T-cell (primary cell): ENCODE results near the gene SDSL. TPM values are rescaled to one million over a fixed set of nuclear protein-coding genes. Genes with fewer than 3 reads are reported as not detected.

Experiments used
- ATAC-seq, 4 experiments: fragments of 200-7000 bp in 3 of 4; fragments of 150-1000 bp in 1 of 4; cut with Tn5 transposase; replicated peaks in 1 of 4; 1 replicate in 3 of 4; 2 replicates in 1 of 4; pipeline ENCODE4 v1.10.0; 2021; ENCODE audit warnings: moderate library complexity in 3 of 4, mild to moderate bottlenecking in 2 of 4, moderate number of reproducible peaks in 1 of 4
- CTCF ChIA-PET, 2 donors: fragments of 300-600 bp; sonication (Branson Sonifier 250); formaldehyde crosslinking; loops; one replicate each; lab custom pipeline; 2022; ENCODE audit warnings: antibody characterized with exemption in 2 of 2; lab: Charles Lee
- POLR2A ChIA-PET, 2 donors: fragments of 300-600 bp; sonication (Branson Sonifier 250); formaldehyde crosslinking; loops; one replicate each; lab custom pipeline; 2022; ENCODE audit warnings: antibody characterized with exemption in 2 of 2; lab: Charles Lee
- DNase-seq, 35 experiments: peaks; one replicate each; pipeline versions ENCODE4 v3.0.0 to v3.0.0-alpha.2; 2013 to 2023
- H3K27ac ChIP-seq: one replicate; pipeline ENCODE4 v1.5.1; 2013; ENCODE audit warnings: low read length
- H3K27me3 ChIP-seq, 2 experiments: replicated peaks in 1 of 2; 1 replicate in 1 of 2; 2 replicates in 1 of 2; pipeline versions ENCODE4 v1.6.1 to v1.7.0; 2013; ENCODE audit warnings: low read length in 1 of 2, mixed read lengths in 1 of 2; ENCODE audit not compliant: control insufficient read depth in 2 of 2, insufficient read depth in 2 of 2; ENCODE audit errors: extremely low read depth in 1 of 2
- H3K36me3 ChIP-seq, 2 donors: 1 replicate in 1 of 2; 2 replicates in 1 of 2; pipeline versions ENCODE4 v1.6.1 to v1.7.0; 2013; ENCODE audit warnings: low read length in 1 of 2; ENCODE audit not compliant: control insufficient read depth in 2 of 2, insufficient read depth in 1 of 2; ENCODE audit errors: extremely low read depth in 1 of 2
- H3K4me1 ChIP-seq, 2 experiments: 1 replicate in 1 of 2; 2 replicates in 1 of 2; pipeline versions ENCODE4 v1.6.1 to v1.7.0; 2013; ENCODE audit warnings: low read length in 2 of 2, mixed read lengths in 1 of 2; ENCODE audit not compliant: insufficient read depth in 2 of 2, control insufficient read depth in 1 of 2; ENCODE audit errors: extremely low read depth in 1 of 2
- H3K4me3 ChIP-seq, 2 donors: 1 replicate in 1 of 2; 2 replicates in 1 of 2; pipeline versions ENCODE4 v1.5.1 to v1.7.0; 2013; ENCODE audit warnings: mild to moderate bottlenecking in 2 of 2, low read length in 1 of 2, moderate library complexity in 1 of 2; ENCODE audit not compliant: control insufficient read depth in 1 of 2; ENCODE audit errors: extremely low read depth in 1 of 2
- H3K9me3 ChIP-seq: 2 replicates; pipeline ENCODE4 v1.7.0; 2013
- H3K27ac Mint-ChIP-seq, 2 donors: one replicate each; pipeline ENCODE4 v1.8.0; 2020 to 2021; ENCODE audit warnings: mild to moderate bottlenecking in 2 of 2, mixed read lengths in 2 of 2
- H3K27me3 Mint-ChIP-seq, 2 donors: one replicate each; pipeline ENCODE4 v1.8.0; 2021 to 2022; ENCODE audit warnings: mixed read lengths in 2 of 2
- H3K36me3 Mint-ChIP-seq: one replicate; pipeline ENCODE4 v1.8.0; 2021; ENCODE audit warnings: mixed read lengths
- H3K4me1 Mint-ChIP-seq, 3 donors: one replicate each; pipeline ENCODE4 v1.8.0; 2020 to 2022; ENCODE audit warnings: mixed read lengths in 3 of 3, mild to moderate bottlenecking in 1 of 3
- H3K4me3 Mint-ChIP-seq, 3 donors: one replicate each; pipeline ENCODE4 v1.8.0; 2020 to 2022; ENCODE audit warnings: mild to moderate bottlenecking in 3 of 3, mixed read lengths in 3 of 3, moderate library complexity in 3 of 3
- H3K9me3 Mint-ChIP-seq, 3 donors: one replicate each; pipeline ENCODE4 v1.8.0; 2020 to 2022; ENCODE audit warnings: mixed read lengths in 3 of 3
- WGBS: methylation state at CpG from one replicate; pipeline ENCODE4 v1.1.5; 2013; ENCODE audit warnings: missing lambda C conversion rate; ENCODE audit not compliant: insufficient coverage; 5-methylcytosine and 5-hydroxymethylcytosine counted together
- total RNA-seq, 35 experiments: library from RNA in 6 of 35; stranded (reverse) in 6 of 35; fragments of 120-200 nt in 1 of 35; gene quantifications; one replicate each; pipeline versions ENCODE4 v1.2.1 to v1.2.4 and lab custom pipeline; 2013 to 2026

SDSL gene
- total RNA-seq, 5 donors from 2014 or later (not counting 1 experiment from before 2014, with no cell fraction given): 0.19 to 2.3 (median 0.44) TPM; not detected in 1

- H3K36me3 ChIP-seq: no peaks in the 10 kb centered on the region
- peak overlapping the region in 1 of 3 donors; percentile 29 for H3K4me3 Mint-ChIP-seq
- ATAC-seq: no peak
These were observed 46.4 kb downstream of the SDSL start for GRCh38 chr12:113468365-113469223.

DNA sequence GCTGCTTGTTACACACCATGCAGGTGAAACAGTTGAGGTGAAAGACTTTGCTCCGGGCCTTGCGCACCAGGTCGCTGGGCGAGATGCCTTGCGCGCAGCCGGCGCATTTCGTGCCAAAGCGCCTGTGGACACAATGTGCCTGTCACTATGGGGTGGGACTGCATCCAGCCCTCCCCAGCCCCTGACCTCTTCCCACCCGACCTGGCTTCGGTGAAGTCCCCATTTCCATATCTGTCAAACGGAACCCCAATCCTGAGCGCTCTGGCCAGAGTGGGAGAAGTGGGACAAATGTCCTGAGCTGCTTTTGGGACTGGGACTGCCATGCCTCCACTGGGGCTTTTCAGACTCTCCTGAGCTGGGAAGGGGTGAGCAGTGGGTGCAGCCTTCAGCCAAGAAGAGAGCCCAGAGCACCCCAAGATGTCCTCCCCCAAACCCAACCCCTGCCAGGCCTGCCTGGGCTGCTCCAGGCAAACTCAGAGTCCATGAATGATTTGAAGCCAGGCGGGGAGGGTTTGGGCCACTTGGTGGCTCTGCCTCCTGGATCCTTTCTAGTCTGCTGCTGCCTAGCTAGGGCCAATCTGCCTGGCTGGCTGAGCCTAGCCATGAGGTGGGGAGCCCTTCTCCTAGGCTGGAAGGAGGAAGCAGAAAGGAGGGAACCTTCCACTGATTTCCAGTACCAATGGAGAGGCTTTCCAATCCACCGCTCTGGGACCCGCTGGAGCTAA, 47.2 kb downstream of the SDSL start:
- H3K4me1 Mint-ChIP-seq: peaks cover 13 to 38% (median 28%) of the 10 kb centered on the region in 3 donors
- no peaks in the 10 kb centered on the region for H3K36me3 Mint-ChIP-seq
- no peaks in the 10 kb centered on the region for H3K9me3 Mint-ChIP-seq
- 17% methylated on average over 3 of the region's 17 CpGs for WGBS
- peaks cover 0 to 30% of the 10 kb centered on the region in 2 experiments for H3K4me1 ChIP-seq
- no peaks in the 10 kb centered on the region for H3K9me3 ChIP-seq
- H3K36me3 ChIP-seq: no peaks in the 10 kb centered on the region
- no peak overlapping the region for H3K4me3 ChIP-seq
- CTCF ChIA-PET: no interaction called here
- POLR2A ChIA-PET: no interaction called here
- H3K27me3 Mint-ChIP-seq: peaks cover 49 to 78% of the 10 kb centered on the region in 2 donors
- DNase-seq (no peak), ATAC-seq (no peak)
- H3K27me3 ChIP-seq: peaks cover 20 to 94% of the 10 kb centered on the region in 2 experiments
- no peak overlapping the region for H3K27ac ChIP-seq
- H3K4me3 Mint-ChIP-seq: no peak overlapping the region
- H3K27ac Mint-ChIP-seq: no peak overlapping the region

More at GRCh38 chr12:113468365-113469223, 46.4 kb downstream of the SDSL start:
- H3K36me3 Mint-ChIP-seq: no peaks in the 10 kb centered on the region
- Histone ChIP-seq H3K4me1 (peaks cover 0 to 38% of the 10 kb centered on the region in 2 experiments), H3K27ac (no peak overlapping the region), H3K27me3 (peaks cover 16 to 96% of the 10 kb centered on the region in 2 experiments), H3K9me3 (no peaks in the 10 kb centered on the region), H3K4me3 (no peak overlapping the region)
- peaks cover 12 to 39% (median 32%) of the 10 kb centered on the region in 3 donors for H3K4me1 Mint-ChIP-seq
- no peaks in the 10 kb centered on the region for H3K9me3 Mint-ChIP-seq
- ChIA-PET POLR2A (no interaction called here), CTCF (no interaction called here)
- WGBS: 8% methylated on average over 14 of the region's 38 CpGs
- peak overlapping the region in 1 of 2 donors; percentile 43 for H3K27ac Mint-ChIP-seq
- no peak for DNase-seq
- H3K27me3 Mint-ChIP-seq: peaks cover 49 to 77% of the 10 kb centered on the region in 2 donors

- H3K4me1 Mint-ChIP-seq: peaks cover 21 to 37% (median 28%) of the 10 kb centered on the region in 3 donors
- no peak overlapping the region for H3K27ac Mint-ChIP-seq
- ATAC-seq (no peak), DNase-seq (no peak)
- H3K4me3 ChIP-seq: no peak overlapping the region
- CTCF ChIA-PET: no interaction called here
- no peaks in the 10 kb centered on the region for H3K36me3 Mint-ChIP-seq
- no peaks in the 10 kb centered on the region for H3K36me3 ChIP-seq
- no peak overlapping the region for H3K4me3 Mint-ChIP-seq
- peaks cover 57 to 78% of the 10 kb centered on the region in 2 donors for H3K27me3 Mint-ChIP-seq
- WGBS: 5% methylated on average over 11 of the region's 19 CpGs
- POLR2A ChIA-PET: no interaction called here
- H3K27ac ChIP-seq: no peak overlapping the region
- H3K9me3 ChIP-seq: no peaks in the 10 kb centered on the region
- H3K4me1 ChIP-seq: peaks cover 0 to 22% of the 10 kb centered on the region in 2 experiments
- H3K9me3 Mint-ChIP-seq: no peaks in the 10 kb centered on the region
- peaks cover 23 to 94% of the 10 kb centered on the region in 2 experiments for H3K27me3 ChIP-seq
These were observed 48.0 kb downstream of the SDSL start for GRCh38 chr12:113469949-113470743.

DNA sequence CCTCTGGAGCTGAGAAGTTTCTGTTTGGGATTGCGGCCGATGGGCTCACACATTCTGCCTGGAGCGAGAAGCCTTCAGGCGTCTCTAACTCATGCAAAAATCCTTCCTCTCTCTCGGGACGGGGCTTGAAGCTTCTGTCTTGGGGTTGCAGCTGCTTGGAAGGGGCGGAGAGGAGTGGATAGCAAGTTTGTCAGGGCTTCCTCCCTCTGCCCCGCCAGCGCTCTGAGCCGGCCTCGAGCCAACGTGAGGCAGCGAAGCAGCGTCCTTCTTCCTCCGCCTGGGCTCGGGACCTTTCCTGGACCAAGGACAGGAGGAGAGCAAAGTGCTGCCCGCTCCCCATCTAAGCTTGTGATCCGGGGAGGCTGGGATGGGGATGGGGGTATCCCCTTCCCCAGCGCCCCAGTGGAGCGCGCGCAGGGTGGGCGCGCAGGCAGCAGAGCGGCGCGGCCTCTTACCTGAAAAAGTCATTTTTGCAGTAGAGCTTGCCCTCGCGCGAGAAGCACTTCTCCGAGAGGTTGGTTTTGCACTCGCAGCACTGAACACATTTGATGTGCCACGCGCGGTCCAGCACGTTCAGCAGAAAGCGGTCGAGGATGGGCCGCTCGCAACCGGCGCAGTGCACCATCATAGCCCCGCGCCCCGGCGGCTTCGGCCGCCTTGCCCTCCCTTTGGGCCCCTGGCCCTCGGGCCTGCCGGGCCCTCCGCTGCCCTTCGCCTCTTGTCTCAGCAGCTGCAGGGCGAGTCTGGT, 48.9 kb downstream of the SDSL start:
- WGBS: 9% methylated on average over 37 of the region's 53 CpGs
- H3K27me3 Mint-ChIP-seq: peaks cover 59 to 85% of the 10 kb centered on the region in 2 donors
- peaks cover 0 to 17% of the 10 kb centered on the region in 2 experiments for H3K4me1 ChIP-seq
- H3K9me3 Mint-ChIP-seq: no peaks in the 10 kb centered on the region
- no peak overlapping the region for H3K4me3 Mint-ChIP-seq
- CTCF ChIA-PET: no interaction called here
- DNase-seq: no peak
- H3K36me3 Mint-ChIP-seq: no peaks in the 10 kb centered on the region
- no peak overlapping the region for H3K4me3 ChIP-seq
- ATAC-seq: no peak
- no peaks in the 10 kb centered on the region for H3K36me3 ChIP-seq
- H3K27ac ChIP-seq: no peak overlapping the region
- H3K27me3 ChIP-seq: peaks cover 23 to 95% of the 10 kb centered on the region in 2 experiments
- no peak overlapping the region for H3K27ac Mint-ChIP-seq
- no peaks in the 10 kb centered on the region for H3K9me3 ChIP-seq
- peaks cover 24 to 36% (median 29%) of the 10 kb centered on the region in 3 donors for H3K4me1 Mint-ChIP-seq
- POLR2A ChIA-PET: no interaction called here

DNA sequence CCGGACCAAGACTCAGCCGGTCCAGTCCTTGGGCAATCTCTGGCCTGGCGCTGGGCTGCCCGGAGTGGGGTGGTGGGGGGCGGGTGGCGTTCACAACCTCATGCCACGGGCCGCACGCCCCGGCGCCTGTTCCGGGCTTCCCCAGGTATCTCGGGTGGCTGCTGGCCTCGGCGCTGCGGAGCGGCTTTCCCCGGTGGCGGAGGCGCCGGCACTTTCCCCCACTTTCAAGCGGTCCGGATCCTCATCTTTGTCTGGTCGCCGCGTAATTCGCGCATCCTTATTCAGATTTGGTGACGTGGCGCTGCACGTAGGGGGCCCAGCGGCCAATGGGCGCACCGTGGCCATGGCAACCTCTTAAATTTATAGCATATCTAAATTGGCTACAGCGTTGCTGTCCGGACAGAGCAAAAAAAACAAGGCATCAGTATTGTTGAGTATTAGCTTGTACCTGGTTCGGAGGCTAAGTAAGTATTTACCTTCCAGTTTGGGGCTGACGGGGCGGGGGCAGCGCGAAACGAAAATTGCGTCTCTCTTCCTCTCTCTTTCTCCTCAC, 49.5 kb downstream of the SDSL start, which contains the start of gene LHX5:
TSS of gene LHX5 (minus strand) at position 253 of the 553 bp plus-strand sequence. CDS start 373 bp downstream, outside the sequence.
- no peaks in the 10 kb centered on the region for H3K36me3 ChIP-seq
- Mint-ChIP-seq H3K36me3 (no peaks in the 10 kb centered on the region), H3K4me3 (no peak within 1 kb of the TSS), H3K27me3 (peaks cover 54 to 79% of the 10 kb centered on the region in 2 donors), H3K9me3 (no peaks in the 10 kb centered on the region), H3K4me1 (peaks cover 24 to 33% (median 26%) of the 10 kb centered on the region in 3 donors), H3K27ac (no peak within 1 kb of the TSS)
- ATAC-seq: no peak
- peaks cover 0 to 19% of the 10 kb centered on the region in 2 experiments for H3K4me1 ChIP-seq
- DNase-seq: no peak
- no peak within 1 kb of the TSS for H3K27ac ChIP-seq
- H3K9me3 ChIP-seq: no peaks in the 10 kb centered on the region
- no peak within 1 kb of the TSS for H3K4me3 ChIP-seq
- ChIA-PET CTCF (no interaction called here), POLR2A (no interaction called here)
- WGBS: 6% methylated on average over 30 of the region's 43 CpGs
- peaks cover 22 to 95% of the 10 kb centered on the region in 2 experiments for H3K27me3 ChIP-seq
